Loucy (cell line): ENCODE results near the gene NTNG1.

Source experiments
- H2AFZ ChIP-seq: fragments of 200-600 bp; sonication (generic); 2 replicates; pipeline ENCODE4 v1.6.0; 2016; ENCODE audit warnings: antibody characterized with exemption, mild to moderate bottlenecking, low read length, moderate library complexity
- H3F3A ChIP-seq: fragments of 200-600 bp; 2 replicates; pipeline ENCODE4 v1.6.0; 2016; ENCODE audit warnings: antibody characterized with exemption, low read depth, mild to moderate bottlenecking
- H3K27me3 ChIP-seq: fragments of 200-600 bp; sonication (generic); 2 replicates; pipeline ENCODE4 v1.6.1; 2014; ENCODE audit warnings: low read length, mild to moderate bottlenecking; ENCODE audit not compliant: insufficient read depth, poor library complexity, severe bottlenecking
- H3K36me3 ChIP-seq: fragments of 200-600 bp; sonication (generic); 2 replicates; pipeline ENCODE4 v1.6.1; 2016; ENCODE audit warnings: low read length; ENCODE audit not compliant: insufficient read depth
- H3K4me1 ChIP-seq: fragments of 200-600 bp; sonication (generic); 2 replicates; pipeline ENCODE4 v1.5.1; 2014; ENCODE audit warnings: low read length, mild to moderate bottlenecking; ENCODE audit not compliant: insufficient read depth, poor library complexity, severe bottlenecking
- H3K4me2 ChIP-seq: fragments of 200-600 bp; sonication (generic); 2 replicates; pipeline ENCODE4 v1.6.0; 2014; ENCODE audit warnings: antibody characterized with exemption, low read length, low read depth, mild to moderate bottlenecking; ENCODE audit not compliant: poor library complexity, severe bottlenecking
- H3K4me3 ChIP-seq: fragments of 200-600 bp; sonication (generic); 2 replicates; pipeline ENCODE4 v1.5.1; 2014; ENCODE audit warnings: low read length, mild to moderate bottlenecking, mixed read lengths; ENCODE audit not compliant: poor library complexity, severe bottlenecking
- H3K79me2 ChIP-seq: fragments of 200-600 bp; sonication (generic); 2 replicates; pipeline ENCODE4 v1.6.1; 2014; ENCODE audit warnings: low read length; ENCODE audit not compliant: insufficient read depth
- H3K9ac ChIP-seq: fragments of 200-600 bp; sonication (generic); 2 replicates; pipeline ENCODE4 v1.6.0; 2014; ENCODE audit warnings: mild to moderate bottlenecking, low read depth, low read length, moderate library complexity; ENCODE audit not compliant: poor library complexity, severe bottlenecking
- H3K9me2 ChIP-seq: fragments of 200-600 bp; sonication (generic); replicated peaks from 2 replicates; pipeline ENCODE4 v1.6.1; 2016; ENCODE audit warnings: low read depth, low read length, mixed read lengths
- H3K9me3 ChIP-seq: fragments of 200-600 bp; sonication (generic); 2 replicates; pipeline ENCODE4 v1.6.1; 2014; ENCODE audit warnings: mild to moderate bottlenecking, antibody characterized with exemption, low read length, low read depth; ENCODE audit not compliant: insufficient read depth
- H4K20me1 ChIP-seq: fragments of 200-600 bp; sonication (generic); 2 replicates; pipeline ENCODE4 v1.6.0; 2014; ENCODE audit warnings: antibody characterized with exemption, low read length, mild to moderate bottlenecking; ENCODE audit not compliant: insufficient read depth, poor library complexity, severe bottlenecking
- EZH2phosphoT487 ChIP-seq: fragments of 200-600 bp; IDR thresholded peaks from 2 replicates; pipeline ENCODE4 v1.6.1; 2018; ENCODE audit warnings: antibody characterized with exemption, mild to moderate bottlenecking, moderate library complexity, borderline replicate concordance
- TF ChIP-seq, protein P1 (sequence below): fragments of 200-600 bp; sonication (generic); conservative IDR thresholded peaks from 2 replicates; pipeline ENCODE4 v1.5.1; 2014; ENCODE audit warnings: mild to moderate bottlenecking, antibody characterized with exemption, low read length

NTNG1 gene

DNA sequence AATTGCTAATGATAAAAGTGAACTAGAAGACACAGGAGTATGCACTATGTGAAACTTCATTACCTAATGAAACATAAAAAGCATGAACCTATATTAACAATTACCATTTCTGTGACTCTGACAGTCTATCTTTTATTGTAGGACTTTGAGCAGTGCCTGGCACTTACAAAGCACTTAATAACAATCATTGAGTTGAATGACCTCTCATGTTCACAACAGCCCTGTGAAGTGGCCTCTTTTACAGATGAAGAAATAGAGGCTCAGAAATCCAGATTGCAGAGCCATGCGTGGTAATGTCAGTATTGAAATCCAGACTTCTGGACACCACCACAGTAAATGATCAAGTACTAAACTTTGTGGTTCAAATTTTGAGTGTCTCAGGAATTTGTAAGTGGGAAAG, 326.4 kb downstream of the NTNG1 start:
- H4K20me1 ChIP-seq = no peaks in the 10 kb centered on the region
- no peaks in the 10 kb centered on the region for H3K27me3 ChIP-seq
- H2AFZ ChIP-seq = no peak overlapping the region
- no peaks in the 10 kb centered on the region for H3F3A ChIP-seq
- H3K4me1 ChIP-seq = no peaks in the 10 kb centered on the region
- H3K9me3 ChIP-seq = no peaks in the 10 kb centered on the region
- TF ChIP-seq, protein P1, sequence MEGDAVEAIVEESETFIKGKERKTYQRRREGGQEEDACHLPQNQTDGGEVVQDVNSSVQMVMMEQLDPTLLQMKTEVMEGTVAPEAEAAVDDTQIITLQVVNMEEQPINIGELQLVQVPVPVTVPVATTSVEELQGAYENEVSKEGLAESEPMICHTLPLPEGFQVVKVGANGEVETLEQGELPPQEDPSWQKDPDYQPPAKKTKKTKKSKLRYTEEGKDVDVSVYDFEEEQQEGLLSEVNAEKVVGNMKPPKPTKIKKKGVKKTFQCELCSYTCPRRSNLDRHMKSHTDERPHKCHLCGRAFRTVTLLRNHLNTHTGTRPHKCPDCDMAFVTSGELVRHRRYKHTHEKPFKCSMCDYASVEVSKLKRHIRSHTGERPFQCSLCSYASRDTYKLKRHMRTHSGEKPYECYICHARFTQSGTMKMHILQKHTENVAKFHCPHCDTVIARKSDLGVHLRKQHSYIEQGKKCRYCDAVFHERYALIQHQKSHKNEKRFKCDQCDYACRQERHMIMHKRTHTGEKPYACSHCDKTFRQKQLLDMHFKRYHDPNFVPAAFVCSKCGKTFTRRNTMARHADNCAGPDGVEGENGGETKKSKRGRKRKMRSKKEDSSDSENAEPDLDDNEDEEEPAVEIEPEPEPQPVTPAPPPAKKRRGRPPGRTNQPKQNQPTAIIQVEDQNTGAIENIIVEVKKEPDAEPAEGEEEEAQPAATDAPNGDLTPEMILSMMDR = no peak
- no peak for TF ChIP-seq EZH2phosphoT487
- H3K4me3 ChIP-seq = no peak overlapping the region
- H3K79me2 ChIP-seq = no peaks in the 10 kb centered on the region
- H3K4me2 ChIP-seq = no peak overlapping the region
- no peak overlapping the region for H3K9ac ChIP-seq
- H3K36me3 ChIP-seq = no peaks in the 10 kb centered on the region
- H3K9me2 ChIP-seq = no peaks in the 10 kb centered on the region

DNA sequence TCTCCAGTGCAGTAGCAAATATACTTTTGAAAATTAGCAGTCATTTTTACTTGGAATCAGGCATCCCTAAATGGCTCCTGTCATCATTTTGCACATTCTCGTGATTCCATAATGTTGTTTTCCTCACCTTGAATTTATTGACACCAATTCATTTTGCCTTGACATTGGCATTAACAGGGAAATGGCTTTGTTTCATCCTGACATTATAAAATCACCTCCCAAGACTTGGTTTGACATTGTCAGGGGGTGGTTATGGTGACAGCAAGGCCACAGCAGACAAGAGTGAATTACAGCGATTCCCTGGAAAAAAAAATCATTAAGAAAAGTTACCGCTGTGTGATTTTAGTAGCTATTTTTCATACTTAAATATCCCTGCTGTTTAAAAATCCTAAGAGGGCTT, 327.0 kb downstream of the NTNG1 start:
- H3K4me3 ChIP-seq = no peak overlapping the region
- no peak overlapping the region for H2AFZ ChIP-seq
- no peaks in the 10 kb centered on the region for H3K27me3 ChIP-seq
- no peaks in the 10 kb centered on the region for H4K20me1 ChIP-seq
- H3K9me2 ChIP-seq = no peaks in the 10 kb centered on the region
- no peaks in the 10 kb centered on the region for H3K79me2 ChIP-seq
- no peaks in the 10 kb centered on the region for H3K4me1 ChIP-seq
- H3K9me3 ChIP-seq = no peaks in the 10 kb centered on the region
- no peak overlapping the region for H3K4me2 ChIP-seq
- no peak for TF ChIP-seq EZH2phosphoT487
- TF ChIP-seq, protein P1 = no peak
- no peak overlapping the region for H3K9ac ChIP-seq
- no peaks in the 10 kb centered on the region for H3F3A ChIP-seq
- no peaks in the 10 kb centered on the region for H3K36me3 ChIP-seq

DNA sequence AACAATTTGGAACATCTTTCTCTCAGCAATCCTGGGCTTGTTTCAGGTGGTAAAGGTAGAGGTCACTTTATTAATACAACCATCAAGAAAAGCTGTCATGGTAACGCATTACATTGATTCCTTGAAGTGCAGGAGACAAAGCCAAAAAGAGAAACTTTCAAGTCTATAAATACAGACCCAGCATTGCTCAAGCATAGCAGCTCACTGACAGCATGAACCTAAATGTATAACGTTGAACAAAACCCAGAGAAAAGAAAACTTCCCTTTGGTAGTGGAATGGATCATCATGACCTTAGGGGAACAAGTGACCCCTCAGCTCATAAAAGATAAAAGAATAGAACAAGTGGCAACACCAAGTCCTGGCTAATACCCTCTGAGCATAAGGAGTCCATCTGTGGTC, 332.2 kb downstream of the NTNG1 start:
- no peaks in the 10 kb centered on the region for H3F3A ChIP-seq
- no peaks in the 10 kb centered on the region for H3K79me2 ChIP-seq
- no peak overlapping the region for H3K4me3 ChIP-seq
- H3K36me3 ChIP-seq = no peaks in the 10 kb centered on the region
- no peak overlapping the region for H2AFZ ChIP-seq
- H3K9me3 ChIP-seq = no peaks in the 10 kb centered on the region
- no peak overlapping the region for H3K9ac ChIP-seq
- no peak overlapping the region for H3K4me2 ChIP-seq
- TF ChIP-seq, protein P1 = no peak
- TF ChIP-seq EZH2phosphoT487 = no peak
- no peaks in the 10 kb centered on the region for H3K4me1 ChIP-seq
- H3K27me3 ChIP-seq = no peaks in the 10 kb centered on the region
- no peaks in the 10 kb centered on the region for H3K9me2 ChIP-seq
- H4K20me1 ChIP-seq = no peaks in the 10 kb centered on the region
